ENCODE data around the gene LDHAL6B. TPM values are rescaled to one million over a fixed set of nuclear protein-coding genes. Genes with fewer than 3 reads are reported as not detected.

LDHAL6B gene
- total RNA-seq, 6 experiments from 2014 or later, result not detected

- 100% methylated on average over 3 of the region's 6 CpGs for WGBS (ENCODE audit: insufficient coverage, low coverage, low lambda C conversion rate, missing lambda C conversion rate)
- peaks cover 0 to 49% (median 20%) of the 10 kb centered on the region in 4 donors for H3K36me3 ChIP-seq
- no peak overlapping the region for H3K27ac ChIP-seq
- intact Hi-C loops (cut with DNase I), result no loop called here
- TF ChIP-seq CTCF (IDR thresholded peaks at IDR 0.05), result no peak
- no peak for TF ChIP-seq POLR2A (IDR thresholded peaks at IDR 0.05)
- H3K4me3 ChIP-seq, result no peak overlapping the region
- DNase-seq (no peak), ATAC-seq (no peak)
- no peaks in the 10 kb centered on the region for H3K27me3 ChIP-seq
- H3K4me1 ChIP-seq, result no peaks in the 10 kb centered on the region
- H3K9me3 ChIP-seq, result no peaks in the 10 kb centered on the region
Measured at GRCh38 chr15:59203008-59203407, 3.6 kb upstream of the LDHAL6B start.

DNA sequence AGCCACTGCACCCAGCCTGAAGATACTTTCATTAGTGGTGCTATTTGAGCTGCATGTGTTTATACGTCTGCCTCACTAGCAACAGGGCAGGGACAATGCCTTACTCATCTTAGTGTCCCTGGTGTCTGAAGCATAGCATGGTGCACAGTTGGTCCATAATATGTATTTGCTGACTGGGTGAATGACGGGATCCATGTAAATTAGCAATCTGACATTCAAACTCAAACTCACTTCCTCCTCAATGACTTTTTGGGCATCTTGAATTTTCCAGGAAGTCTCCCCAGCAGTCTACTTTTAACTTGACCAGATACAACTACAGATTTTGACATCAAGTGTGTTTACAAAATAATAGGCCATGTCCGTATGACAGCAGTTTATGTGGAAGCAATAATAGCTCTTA, 3.0 kb upstream of the LDHAL6B start:
- no peak for TF ChIP-seq POLR2A (IDR thresholded peaks at IDR 0.05)
- no peak for TF ChIP-seq CTCF (IDR thresholded peaks at IDR 0.05)
- Histone ChIP-seq H3K4me3 (no peak overlapping the region), H3K27ac (no peak overlapping the region), H3K27me3 (no peaks in the 10 kb centered on the region), H3K36me3 (peaks cover 0 to 54% (median 23%) of the 10 kb centered on the region in 4 donors), H3K4me1 (no peaks in the 10 kb centered on the region), H3K9me3 (no peaks in the 10 kb centered on the region)
- intact Hi-C loops (cut with DNase I), result no loop called here
- DNase-seq (no peak), ATAC-seq (no peak)
- WGBS (ENCODE audit: insufficient coverage, low coverage, low lambda C conversion rate, missing lambda C conversion rate), result 82% methylated on average over 2 of the region's 3 CpGs

DNA sequence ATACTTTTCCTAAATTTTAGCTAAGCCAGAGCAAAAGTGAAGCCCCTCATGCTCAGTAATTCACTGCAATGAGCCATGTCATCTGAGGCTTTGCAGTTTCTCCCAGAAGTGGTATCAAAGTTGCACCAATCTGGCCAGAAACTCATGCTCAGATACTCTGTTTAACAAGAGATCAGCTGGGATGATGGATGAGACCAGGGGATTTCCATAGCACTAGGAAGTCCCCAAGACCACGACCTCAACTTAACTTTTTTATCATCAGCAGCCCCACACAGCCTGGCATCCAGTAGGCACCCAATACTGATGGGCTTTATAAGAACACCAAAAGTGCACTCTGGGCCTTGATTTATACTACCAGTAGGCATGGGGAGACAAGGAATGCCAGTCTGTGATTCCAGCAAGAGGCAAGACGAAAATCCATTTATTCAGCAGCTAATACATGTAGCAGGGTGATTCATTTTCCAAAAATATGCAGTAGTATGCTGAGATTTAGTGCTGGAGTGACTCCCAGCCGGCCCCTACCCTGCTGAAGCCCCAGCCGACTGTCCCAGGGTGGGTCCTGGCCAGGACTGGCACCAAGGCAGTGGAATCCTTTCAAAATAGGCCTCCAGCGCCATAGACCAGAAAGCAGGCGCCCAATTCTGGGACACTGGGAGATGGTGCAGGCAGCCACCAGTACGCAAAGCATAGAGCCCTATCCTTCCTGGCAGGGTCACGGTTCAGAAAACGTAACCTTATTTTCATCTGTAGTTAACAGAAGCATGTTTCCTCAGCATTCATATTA, 612 bp upstream of the LDHAL6B start:
- peaks cover 0 to 60% (median 30%) of the 10 kb centered on the region in 4 donors for H3K36me3 ChIP-seq
- WGBS (ENCODE audit: insufficient coverage, low coverage, low lambda C conversion rate, missing lambda C conversion rate), result 64% methylated on average over 4 of the region's 9 CpGs
- no peak for ATAC-seq
- no peaks in the 10 kb centered on the region for H3K27me3 ChIP-seq
- no peak for DNase-seq
- no peak overlapping the region for H3K4me3 ChIP-seq
- no peaks in the 10 kb centered on the region for H3K9me3 ChIP-seq
- TF ChIP-seq POLR2A (IDR thresholded peaks at IDR 0.05) (no peak), CTCF (IDR thresholded peaks at IDR 0.05) (no peak)
- no peaks in the 10 kb centered on the region for H3K4me1 ChIP-seq
- intact Hi-C loops (cut with DNase I), result no loop called here
- no peak overlapping the region for H3K27ac ChIP-seq

- Histone ChIP-seq H3K4me1 (no peaks in the 10 kb centered on the region), H3K9me3 (no peaks in the 10 kb centered on the region), H3K27me3 (no peaks in the 10 kb centered on the region), H3K4me3 (no peak overlapping the region), H3K36me3 (peaks cover 0 to 49% (median 25%) of the 10 kb centered on the region in 4 donors), H3K27ac (no peak overlapping the region)
- ATAC-seq, result no peak
- no peak for DNase-seq
- intact Hi-C loops (cut with DNase I), result no loop called here
- 91% methylated on average over 7 of the region's 7 CpGs for WGBS (ENCODE audit: insufficient coverage, low coverage, low lambda C conversion rate, missing lambda C conversion rate)
- no peak for TF ChIP-seq CTCF (IDR thresholded peaks at IDR 0.05)
- TF ChIP-seq POLR2A (IDR thresholded peaks at IDR 0.05), result no peak
Measured at GRCh38 chr15:59208613-59209249, 2.1 kb downstream of the LDHAL6B start.
